Activated T-cell treated with anti-CD3 and anti-CD28 coated beads for 48 hours (primary cell): ENCODE measurements around the gene ZFYVE28.
"Not testable (repeated sequence)": the region's sequence is repeated elsewhere in the genome, so short reads cannot be mapped to it uniquely, and the experiment has no call there.

ENCODE experiments used
- DNase-seq: peaks from one replicate; pipeline ENCODE4 v3.0.0-alpha.2; 2020; ENCODE audit warnings: low read depth

ZFYVE28 gene

DNA sequence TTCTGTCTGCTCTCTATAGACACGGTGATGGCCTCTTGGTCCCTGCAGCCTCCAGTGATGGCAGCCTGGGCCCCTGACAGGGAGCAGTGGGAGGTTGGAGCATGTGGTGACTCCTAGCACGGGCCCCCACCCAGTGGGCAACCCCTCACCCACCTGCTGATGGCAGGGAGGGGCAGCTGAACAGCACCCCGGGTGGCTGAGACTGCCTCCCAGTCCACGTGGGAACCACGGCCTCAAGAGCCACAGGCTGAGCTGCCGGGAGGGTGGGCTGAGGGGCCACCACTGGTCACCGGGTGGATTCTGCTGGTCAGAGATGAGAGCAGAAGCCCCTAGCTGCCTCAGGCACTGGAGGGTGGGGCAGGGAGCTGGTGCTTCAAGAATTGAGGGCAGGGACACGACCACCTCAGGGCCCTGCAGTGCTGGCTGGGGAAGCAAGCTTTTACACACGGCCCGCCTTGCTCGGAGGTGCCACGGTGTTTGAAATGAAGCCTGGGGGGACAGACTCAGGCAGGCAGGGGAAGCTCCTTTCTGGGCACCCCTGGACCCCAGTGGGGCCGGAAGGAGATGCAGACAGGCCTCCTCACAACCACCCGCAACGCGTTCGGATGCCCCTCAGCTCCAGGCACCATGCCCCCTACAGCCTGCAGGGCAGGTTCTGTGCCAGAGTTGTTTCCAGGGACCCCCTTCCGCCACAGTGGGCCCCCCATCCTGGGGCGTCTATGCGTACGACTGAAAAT, 170.2 kb downstream of the ZFYVE28 start:
- no peak for DNase-seq

DNA sequence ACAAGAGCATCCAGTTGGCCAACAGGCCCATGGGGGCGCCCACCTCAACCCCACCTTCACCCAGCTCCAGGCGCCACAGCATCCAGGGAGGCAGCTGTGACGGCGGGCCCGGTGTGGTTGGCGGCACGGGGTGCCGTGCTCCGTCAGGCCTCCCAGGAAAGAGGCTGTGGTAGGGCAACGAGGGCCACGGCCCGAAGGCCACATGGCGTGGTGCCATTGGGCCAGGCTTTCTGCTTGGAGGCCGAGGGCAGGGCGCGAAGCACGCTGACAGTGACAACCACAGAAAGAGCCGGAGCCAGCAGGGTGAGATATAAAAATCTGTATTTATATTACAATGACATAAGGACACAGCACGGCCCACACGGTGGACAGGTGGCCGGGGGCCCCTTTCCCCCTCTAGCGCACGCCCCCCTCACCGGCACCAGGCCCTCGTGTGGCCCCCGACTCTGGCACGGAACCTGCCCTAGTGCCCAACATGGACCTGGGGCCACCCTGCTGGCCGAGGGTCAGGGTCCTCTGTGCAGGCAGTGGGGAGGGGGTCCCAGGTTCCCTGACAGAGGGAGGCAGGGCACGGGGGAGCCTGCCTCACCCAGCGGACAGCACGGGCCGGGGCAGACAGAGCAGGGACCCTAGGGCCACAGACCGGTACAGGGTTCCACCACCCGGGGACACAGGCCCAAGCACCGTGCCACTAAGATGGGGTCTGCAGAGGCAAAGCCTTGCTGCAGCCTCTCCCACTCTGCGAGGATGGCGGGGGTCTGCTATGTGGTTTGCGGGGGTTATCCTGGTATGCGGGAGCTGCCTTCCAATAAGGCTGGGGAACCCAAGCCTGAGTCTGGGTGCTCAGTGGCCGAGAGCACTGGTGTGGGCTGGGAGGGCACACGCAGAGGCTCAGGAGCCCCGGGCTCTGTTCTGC, 171.1 kb downstream of the ZFYVE28 start:
- no peak for DNase-seq

DNA sequence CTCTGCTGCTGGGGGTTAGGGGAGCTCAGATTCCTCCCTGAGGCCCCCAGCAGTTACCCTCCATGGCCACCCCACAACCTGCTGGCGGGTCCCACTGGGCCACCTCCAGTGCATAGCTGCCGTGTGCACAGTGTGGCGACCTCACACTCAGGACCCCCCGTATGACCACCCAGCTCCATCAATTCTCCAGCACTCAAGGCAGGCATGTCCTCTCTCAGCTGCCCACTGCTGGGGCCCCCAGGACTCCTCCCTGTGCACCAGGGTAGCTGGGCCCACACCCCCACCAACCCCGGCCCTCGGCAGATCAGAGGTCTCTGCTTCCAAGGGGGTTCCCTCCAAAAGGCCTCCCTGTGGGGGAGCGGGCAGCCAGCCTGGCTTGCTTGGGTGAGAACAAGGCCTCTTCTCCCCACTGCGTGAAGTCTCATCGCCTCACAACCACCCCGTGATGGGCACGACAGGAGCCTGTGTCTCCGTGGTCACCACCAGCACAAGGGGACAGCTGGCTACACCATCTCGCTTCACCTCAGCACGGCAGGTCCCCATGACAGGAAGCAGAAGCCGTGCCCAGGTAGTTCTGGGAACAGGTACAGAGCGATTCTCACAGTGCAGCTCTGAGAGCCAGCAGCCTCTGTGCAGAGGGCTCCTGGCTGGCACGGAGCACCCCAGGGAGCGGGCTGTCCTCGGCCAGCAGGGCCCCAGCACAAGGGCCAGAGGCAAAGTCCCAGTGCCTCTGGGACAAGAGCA, 171.9 kb downstream of the ZFYVE28 start:
- DNase-seq: no peak

DNA sequence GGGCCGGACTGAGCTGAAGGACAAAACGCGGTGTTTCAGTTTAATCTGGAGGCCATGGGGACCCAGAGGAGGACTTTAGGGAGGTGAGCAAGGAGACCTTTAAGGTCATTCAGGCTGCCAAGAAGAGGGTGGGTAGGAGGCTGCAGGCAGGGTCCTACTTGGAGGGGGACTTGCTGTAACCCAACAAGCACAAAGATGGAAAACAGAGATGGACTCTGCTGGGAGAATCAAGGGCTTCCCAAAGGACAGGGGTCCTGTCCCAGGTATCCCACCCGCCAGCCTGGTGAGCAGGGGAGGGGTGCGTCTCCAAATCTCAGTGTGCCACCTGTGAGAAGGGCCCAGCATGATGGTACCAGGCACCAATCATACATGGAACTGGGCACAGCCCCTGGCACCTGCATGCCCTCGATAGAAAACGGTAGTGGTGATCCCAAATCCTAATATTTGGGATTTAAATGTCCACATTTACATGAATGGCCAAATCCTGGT, 172.6 kb downstream of the ZFYVE28 start:
- no peak for DNase-seq

DNA sequence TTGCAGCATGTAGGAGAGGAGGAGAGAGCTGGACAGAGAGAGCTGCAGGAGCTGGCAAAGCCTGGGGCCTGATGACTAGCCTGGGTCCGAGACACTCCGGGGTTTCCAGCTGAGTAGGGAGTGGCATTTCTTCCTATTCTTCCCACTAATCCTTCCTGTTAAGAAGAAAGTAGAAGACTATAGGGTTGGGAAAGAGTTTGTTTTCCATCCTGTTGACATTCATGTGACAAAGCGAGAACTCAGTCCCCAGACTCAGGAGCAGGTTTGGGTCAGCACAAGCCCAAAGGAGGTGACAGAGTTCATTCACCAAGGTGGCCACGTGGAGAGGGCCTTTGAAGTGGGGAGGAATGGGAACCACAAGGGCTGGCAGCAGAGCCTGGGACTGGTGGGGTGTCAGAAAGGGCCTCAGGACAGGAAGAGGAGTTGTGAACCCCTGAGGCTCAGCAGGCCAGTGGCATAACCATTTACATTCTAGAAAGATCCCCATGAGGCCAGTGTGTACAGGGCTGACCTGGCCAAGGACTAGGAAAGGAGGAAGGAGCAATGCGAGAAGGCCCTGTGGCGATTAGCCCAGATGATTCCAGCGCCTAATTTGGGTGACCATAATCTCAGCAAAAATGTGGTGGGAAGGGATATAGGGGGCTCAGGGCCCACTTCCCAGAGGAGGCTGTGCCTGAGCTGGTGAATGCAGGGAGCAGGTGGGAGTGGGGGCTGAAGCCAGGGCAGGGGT, 173.2 kb downstream of the ZFYVE28 start:
- no peak for DNase-seq

DNA sequence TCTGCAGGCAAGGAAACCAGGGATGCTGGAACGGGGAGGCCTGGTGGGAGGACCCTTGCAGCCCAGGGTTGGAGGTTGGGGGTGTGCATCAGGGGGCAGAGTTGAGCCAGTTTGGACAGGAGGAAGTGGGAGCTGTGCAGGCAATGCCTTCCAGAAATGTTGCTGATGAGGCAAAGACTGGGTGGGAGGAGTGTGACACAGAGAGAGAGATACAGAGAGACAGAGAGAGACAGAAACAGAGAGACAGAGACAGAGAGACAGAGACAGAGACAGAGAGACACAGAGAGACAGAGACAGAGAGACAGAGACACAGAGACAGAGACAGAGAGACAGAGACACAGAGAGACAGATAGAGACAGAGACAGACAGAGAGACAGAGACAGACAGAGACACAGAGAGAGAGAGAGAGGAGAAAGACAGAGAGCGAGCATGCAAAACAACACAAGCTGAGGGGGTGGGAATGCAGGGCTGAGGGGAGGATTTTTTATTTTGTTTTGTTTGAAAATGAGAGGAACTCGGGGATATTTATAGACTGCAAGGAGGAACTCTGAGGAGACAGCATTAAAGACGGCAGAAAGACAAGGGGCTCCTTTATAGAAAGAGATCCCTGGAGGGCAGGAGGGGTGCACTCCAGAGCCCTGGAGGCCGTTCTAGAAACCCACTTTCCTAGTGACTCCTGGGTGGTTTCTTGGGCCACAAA, 174.6 kb downstream of the ZFYVE28 start:
- DNase-seq: no peak

DNA sequence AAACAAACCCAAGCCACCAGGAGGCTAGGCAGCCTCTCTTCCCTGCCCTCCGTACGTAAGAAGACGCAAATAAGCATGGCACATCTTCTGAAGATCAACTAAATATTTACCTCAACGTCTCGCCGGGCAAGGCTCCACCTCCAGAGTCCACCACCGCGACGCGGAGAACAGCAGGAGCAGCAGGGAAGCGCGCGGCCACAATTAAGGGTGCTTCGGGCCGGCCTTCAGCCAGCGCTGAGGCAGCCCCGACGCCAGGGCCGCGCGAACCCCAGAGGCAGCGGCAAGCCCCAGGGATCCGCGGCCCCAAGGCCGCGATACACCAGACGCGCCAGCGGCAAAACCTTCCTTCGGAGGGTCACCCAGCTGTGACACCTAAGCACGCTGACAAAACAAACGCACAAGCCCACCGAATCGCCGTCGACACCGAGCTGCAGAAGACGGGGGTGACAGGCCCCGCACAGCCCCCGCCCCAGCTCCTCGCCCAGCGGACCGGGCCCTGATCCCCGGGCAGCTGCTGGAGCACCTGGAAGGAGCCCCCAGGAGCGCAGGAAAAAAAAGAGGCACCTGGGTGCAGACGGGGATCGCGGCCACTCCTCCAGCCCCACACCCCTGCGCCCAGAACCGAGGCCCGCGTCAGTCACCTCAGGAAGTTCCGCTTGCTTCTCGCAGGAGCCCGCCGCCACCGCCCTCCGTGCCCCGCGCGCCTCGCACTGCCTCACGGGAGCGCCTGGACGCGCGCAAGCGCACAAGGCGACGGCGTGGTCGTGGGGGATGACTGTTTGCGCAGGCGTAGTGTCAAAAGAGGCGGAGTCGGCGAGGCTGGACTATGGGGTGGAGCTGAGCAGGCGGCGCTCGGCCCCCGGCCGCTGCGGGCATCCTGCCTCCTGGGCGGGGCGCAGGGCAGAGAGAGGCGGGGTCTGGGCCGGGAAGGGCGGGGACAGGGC, 176.8 kb downstream of the ZFYVE28 start, which contains the start of the genes HAUS3 and POLN:
Gene HAUS3 (minus strand): TSS at position 712 of the 944 bp plus-strand sequence. CDS start 1,175 bp downstream, outside the sequence.
Gene POLN (minus strand): TSS at position 712 of the 944 bp plus-strand sequence. CDS start 12,890 bp downstream, outside the sequence.
- peak; percentile 99 for DNase-seq

DNA sequence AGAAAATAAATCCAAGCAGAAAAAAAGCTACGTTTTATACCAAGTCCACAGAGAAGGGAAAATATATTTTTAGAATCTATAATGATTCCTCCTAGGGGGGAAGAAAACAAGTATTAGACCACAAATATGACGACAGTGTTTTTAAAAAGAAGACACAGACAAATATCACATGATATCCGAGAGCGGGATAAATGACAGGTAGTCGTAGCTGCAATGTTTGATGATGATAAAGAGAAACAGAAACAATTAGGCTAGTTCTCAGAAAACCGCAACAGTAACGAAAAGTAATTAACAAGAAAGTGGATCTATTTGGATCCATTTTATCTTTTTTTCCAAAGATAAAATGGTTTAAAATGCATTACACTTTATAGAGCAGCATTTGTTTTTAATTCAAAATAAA, 177.4 kb downstream of the ZFYVE28 start:
- DNase-seq: no peak

DNA sequence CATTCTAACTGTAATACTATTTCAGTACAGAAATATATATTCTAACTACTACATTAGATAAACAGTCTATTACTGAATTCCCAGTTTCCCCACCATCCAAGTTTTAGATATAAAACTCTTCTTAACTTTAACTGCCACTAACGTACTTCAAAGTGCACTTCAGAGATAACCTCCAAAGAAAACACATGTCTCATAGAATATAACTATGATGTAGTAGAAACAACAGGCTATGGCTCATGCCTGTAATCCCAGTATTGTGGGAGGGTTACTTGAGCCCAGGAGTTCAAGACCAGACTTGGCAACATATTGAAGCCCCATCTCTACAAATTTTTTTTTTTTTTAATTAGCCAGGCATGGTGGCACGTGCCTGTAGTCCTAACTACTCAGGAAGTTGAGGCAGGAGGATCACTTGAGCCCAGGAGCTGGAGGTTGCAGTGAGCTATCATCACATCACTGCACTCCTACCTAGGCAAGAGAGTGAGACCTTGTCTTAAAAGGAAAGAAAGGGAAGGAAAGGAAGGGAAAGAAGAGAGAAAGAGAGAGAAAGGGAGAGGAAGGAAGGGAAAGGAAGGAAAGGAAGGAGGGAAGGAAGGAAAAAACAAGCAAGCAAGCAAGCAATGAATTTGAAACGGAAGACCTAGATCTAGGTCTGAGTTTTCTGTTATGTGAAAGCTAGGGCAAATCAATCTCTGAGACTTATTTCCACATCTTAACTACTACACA, 181.3 kb downstream of the ZFYVE28 start:
- no peak for DNase-seq

DNA sequence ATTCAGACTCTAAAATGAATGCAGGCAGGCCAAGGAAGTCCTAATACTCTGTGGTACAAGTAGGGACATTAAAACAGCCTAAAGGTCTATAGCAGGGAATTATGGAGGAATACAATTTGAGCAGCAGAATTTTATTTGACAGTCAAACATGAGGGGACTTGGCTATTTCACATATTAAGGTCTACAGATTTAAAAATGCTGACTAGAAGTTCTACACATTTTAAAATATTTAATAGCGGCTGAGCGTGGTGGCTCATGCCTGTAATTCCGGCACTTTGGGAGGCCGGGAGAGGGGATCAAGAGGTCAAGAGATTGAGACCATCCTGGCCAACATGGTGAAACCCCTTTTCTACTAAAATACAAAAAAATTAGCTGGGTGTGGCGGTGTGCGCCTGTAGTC, 187.4 kb downstream of the ZFYVE28 start:
- no peak for DNase-seq

DNA sequence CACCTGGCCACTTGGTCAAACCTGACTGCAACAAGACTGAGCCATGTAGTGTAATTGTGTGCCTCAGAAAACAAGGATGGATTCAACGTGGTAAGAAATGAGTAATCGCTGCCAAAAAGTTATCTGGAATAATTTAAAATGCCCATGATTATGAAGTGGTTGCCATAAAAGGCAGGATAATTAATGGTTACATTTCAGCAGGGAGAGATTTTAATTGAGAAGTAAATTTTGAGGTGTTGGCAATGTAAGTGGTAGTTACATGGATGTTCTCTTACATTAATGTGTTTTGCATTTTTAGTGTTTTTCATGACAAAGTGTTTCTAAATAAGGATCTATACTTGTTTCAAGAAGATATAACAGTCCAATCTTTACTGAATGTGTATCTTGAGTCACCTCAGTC, 192.2 kb downstream of the ZFYVE28 start:
- DNase-seq: no peak

DNA sequence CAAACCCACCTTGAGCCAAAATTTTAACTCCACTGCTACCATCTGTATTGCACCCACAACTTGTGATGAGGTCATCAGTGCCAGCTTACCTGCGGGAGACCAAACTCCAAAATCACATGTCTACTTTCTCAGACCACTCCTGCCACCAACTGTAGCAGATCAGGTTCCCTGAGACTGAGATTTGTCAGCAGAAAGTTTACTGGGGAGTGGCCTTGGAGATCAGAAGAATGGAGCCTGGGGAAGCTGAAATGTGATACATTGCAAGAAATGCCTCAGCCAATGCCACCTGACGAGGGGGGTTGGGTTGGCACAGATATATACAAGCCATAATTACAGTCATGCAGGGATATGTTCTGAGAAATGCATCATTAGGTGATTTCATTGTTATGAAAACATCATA, 195.6 kb downstream of the ZFYVE28 start:
- DNase-seq: no peak

DNA sequence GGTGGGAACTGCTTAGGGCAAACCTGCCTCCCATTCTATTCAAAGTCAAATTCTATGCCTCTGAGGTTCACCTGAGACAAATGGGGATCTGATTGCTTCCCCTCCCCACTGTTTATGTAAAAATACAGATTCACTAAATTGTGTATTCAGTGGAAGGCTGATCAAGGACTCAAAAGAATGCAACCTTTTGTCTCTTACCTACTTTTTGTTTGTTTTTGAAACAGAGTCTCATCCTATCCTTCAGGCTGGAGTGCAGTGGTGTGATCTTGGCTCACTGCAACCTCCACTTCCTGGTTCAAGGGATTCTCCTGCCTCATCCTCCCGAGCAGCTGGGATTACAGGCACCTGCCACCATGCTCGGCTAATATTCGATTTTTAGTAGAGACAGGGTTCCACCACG, 197.1 kb downstream of the ZFYVE28 start:
- not testable (repeated sequence) for DNase-seq

DNA sequence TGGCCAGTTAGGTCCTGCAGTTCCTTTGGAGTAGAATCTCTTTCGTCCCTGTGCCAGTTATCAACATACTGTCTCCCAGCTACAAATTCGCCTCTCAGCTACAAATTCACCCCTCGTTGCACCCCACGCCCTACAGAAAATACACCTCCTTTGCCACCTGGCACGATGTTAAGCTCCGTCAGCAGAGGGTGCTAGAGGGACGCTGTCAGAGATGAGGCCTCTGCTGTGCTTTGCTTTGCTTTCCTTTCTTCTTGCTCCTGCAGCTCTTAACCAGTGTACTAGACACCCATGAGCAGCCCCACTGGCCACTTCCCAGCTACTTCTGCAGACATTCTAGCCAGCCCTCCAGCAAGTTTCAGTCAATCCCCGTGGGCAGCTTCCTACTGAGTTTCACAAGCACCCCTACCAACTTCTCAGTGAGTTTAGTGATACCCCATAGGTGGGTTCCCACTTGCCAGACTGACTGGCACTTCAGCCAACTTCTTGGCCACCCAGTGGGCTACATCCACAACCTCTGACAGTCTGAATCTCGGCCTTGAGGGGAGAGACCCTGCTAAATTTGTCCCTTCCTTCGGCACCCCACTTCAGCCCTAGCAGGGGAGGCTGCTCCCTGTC, 198.3 kb downstream of the ZFYVE28 start:
- peak; percentile 62 for DNase-seq
